Lung (tissue), 12 donors: ENCODE results near the gene EPB41L3. TPM values are rescaled to one million over a fixed set of nuclear protein-coding genes. Genes with fewer than 3 reads are reported as not detected.

Experiments used
- ATAC-seq: fragments of 200-7000 bp; cut with Tn5 transposase; one replicate; pipeline ENCODE4 v1.9.1; 2020; ENCODE audit warnings: moderate number of reproducible peaks; ENCODE audit not compliant: insufficient read depth, low FRiP score
- DNase-seq, 3 donors: peaks; one replicate each; pipeline ENCODE4 v3.0.0-alpha.2; 2013 to 2017
- H3K27ac ChIP-seq, 2 donors: one replicate each; pipeline ENCODE4 v1.5.1; 2013; ENCODE audit warnings: mild to moderate bottlenecking in 2 of 2, moderate library complexity in 2 of 2, control low read depth in 1 of 2, inconsistent platforms in 1 of 2, low read depth in 1 of 2, low read length in 1 of 2
- H3K27me3 ChIP-seq, 3 donors: one replicate each; pipeline ENCODE4 v1.5.1; 2013; ENCODE audit warnings: low read length in 2 of 3; ENCODE audit not compliant: control insufficient read depth in 3 of 3, insufficient read depth in 3 of 3
- H3K36me3 ChIP-seq, 4 donors: one replicate each; pipeline ENCODE4 v1.5.1; 2013; ENCODE audit warnings: low read length in 4 of 4, mild to moderate bottlenecking in 1 of 4, moderate library complexity in 1 of 4; ENCODE audit not compliant: control insufficient read depth in 4 of 4, insufficient read depth in 4 of 4
- H3K4me1 ChIP-seq, 5 donors: one replicate each; pipeline ENCODE4 v1.5.1; 2013; ENCODE audit warnings: low read length in 5 of 5, mild to moderate bottlenecking in 2 of 5, moderate library complexity in 1 of 5; ENCODE audit not compliant: control insufficient read depth in 5 of 5, insufficient read depth in 5 of 5
- H3K4me3 ChIP-seq: one replicate; pipeline ENCODE4 v1.5.1; 2013; ENCODE audit warnings: mild to moderate bottlenecking, control low read depth, moderate library complexity
- H3K9ac ChIP-seq, 2 donors: one replicate each; pipeline ENCODE4 v1.5.1; 2013; ENCODE audit warnings: low read length in 2 of 2, control low read depth in 1 of 2; ENCODE audit not compliant: insufficient read depth in 1 of 2
- H3K9me3 ChIP-seq, 4 donors: one replicate each; pipeline ENCODE4 v1.5.1; 2013; ENCODE audit warnings: low read length in 3 of 4, mild to moderate bottlenecking in 1 of 4, moderate library complexity in 1 of 4; ENCODE audit not compliant: control insufficient read depth in 4 of 4, insufficient read depth in 3 of 4
- WGBS, 2 donors: extraction: QIAGEN DNeasy Blood & Tissue Kit; methylation state at CpG; one replicate each; pipeline ENCODE4 v1.1.7; 2013; 5-methylcytosine and 5-hydroxymethylcytosine counted together
- polyA plus RNA-seq, 2 donors: library from polyadenylated mRNA; stranded (reverse); fragments of 200-250 nt; gene quantifications; one replicate each; pipeline ENCODE4 v1.2.1, GENCODE V29; 2013
- total RNA-seq, 2 donors: library from RNA; depleted of rRNA in 1 of 2; stranded (reverse); fragments of >200 nt in 1 of 2; gene quantifications; one replicate each; pipeline ENCODE4 v1.2.1, GENCODE V29; 2014 to 2021
- TF ChIP-seq, protein P1 (sequence below): IDR thresholded peaks from 2 replicates; pipeline ENCODE4 v1.5.1; 2012; ENCODE audit warnings: mild to moderate bottlenecking; ENCODE audit errors: control extremely low read depth, extremely low read depth
- donor health status: control.
- donor health status: control.
- donor health status: Bipolar disorder and iron deficiency.
- donor health status: healthy.
- donor health status: DM: yes; HTN: yes; CAD: no.

The EPB41L3 gene
- total and polyA plus RNA-seq, 4 donors: 19.0 to 64.0 (median 39.9) TPM

DNA sequence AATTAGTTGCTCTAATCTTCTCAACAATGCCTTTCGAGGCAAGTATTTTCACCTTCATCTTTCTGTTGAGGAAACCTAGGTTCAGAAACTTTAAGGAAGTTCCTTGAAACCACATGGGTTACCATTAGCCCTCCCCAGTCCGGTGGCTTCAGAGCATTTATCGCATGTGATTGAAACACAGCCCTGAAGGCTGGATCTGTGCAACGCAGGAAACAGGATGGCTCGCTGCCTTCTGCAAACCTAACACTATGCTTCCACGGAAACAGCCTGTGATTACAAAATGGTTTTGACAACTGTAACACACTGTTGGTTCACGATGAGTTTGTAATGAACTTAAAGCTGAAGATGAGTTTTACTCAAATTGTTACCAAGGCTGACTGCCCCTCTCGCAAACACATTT is 68.5 kb downstream of the EPB41L3 start:
- peaks cover 0 to 2% (median 0%) of the 10 kb centered on the region in 4 donors for H3K9me3 ChIP-seq
- no peak overlapping the region for H3K4me3 ChIP-seq
- H3K27me3 ChIP-seq: no peaks in the 10 kb centered on the region
- TF ChIP-seq, protein P1, sequence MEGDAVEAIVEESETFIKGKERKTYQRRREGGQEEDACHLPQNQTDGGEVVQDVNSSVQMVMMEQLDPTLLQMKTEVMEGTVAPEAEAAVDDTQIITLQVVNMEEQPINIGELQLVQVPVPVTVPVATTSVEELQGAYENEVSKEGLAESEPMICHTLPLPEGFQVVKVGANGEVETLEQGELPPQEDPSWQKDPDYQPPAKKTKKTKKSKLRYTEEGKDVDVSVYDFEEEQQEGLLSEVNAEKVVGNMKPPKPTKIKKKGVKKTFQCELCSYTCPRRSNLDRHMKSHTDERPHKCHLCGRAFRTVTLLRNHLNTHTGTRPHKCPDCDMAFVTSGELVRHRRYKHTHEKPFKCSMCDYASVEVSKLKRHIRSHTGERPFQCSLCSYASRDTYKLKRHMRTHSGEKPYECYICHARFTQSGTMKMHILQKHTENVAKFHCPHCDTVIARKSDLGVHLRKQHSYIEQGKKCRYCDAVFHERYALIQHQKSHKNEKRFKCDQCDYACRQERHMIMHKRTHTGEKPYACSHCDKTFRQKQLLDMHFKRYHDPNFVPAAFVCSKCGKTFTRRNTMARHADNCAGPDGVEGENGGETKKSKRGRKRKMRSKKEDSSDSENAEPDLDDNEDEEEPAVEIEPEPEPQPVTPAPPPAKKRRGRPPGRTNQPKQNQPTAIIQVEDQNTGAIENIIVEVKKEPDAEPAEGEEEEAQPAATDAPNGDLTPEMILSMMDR: no peak
- no peak for ATAC-seq
- H3K36me3 ChIP-seq: peaks cover 0 to 2% (median 0%) of the 10 kb centered on the region in 4 donors
- peak in 2 of 3 donors; percentile 22 to 61 for DNase-seq
- WGBS, 2 donors: 18 to 35% methylated on average over 8 of the region's 8 CpGs
- H3K4me1 ChIP-seq: no peaks in the 10 kb centered on the region
- no peak overlapping the region for H3K9ac ChIP-seq
- H3K27ac ChIP-seq: no peak overlapping the region

DNA sequence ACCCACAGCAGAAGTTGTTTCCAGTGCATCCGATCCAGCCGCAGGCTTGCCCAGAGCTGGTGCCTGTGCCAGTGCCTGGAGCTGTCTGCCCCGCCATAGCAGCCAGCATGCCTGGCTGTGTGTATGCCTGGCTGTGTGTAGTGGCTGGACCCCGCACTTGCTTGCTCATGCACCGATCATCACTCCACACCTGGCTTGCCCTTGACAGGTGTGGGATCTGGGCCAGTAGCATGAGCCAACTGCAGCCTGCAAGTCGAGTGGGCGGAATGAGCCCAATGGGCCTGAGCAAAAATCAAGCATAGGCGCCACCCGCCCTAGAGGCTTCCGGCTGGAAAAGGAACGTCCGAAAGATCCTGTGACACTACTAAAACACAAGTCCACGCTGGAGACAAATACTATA is 74.5 kb downstream of the EPB41L3 start:
- TF ChIP-seq, protein P1: no peak
- Histone ChIP-seq H3K36me3 (no peaks in the 10 kb centered on the region), H3K9me3 (no peaks in the 10 kb centered on the region), H3K27me3 (no peaks in the 10 kb centered on the region), H3K4me3 (no peak overlapping the region), H3K9ac (no peak overlapping the region), H3K27ac (no peak overlapping the region), H3K4me1 (peaks cover 0 to 1% (median 0%) of the 10 kb centered on the region in 5 donors)
- DNase-seq: no peak
- ATAC-seq: no peak
- WGBS, 2 donors: 94 to 96% methylated on average over 13 of the region's 13 CpGs

DNA sequence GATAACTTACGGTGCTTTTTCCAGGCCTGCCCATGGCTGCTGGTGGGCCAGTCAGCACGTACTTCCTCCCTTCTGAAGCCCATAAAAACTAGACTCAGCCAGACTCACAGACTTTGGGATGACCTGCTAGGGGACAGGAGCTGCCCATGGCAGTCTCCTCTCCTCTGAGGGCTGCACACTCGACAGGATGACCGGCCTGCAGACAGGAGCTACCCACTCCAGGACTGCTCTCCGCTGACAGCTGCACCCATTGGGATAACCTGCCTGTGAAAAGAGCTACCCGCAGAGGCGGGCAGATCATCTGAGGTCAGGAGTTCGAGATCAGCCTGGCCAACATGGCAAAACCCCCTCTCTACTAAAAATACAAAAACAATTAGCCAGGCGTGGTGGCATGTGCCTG is 75.4 kb downstream of the EPB41L3 start:
- Histone ChIP-seq H3K27ac (no peak overlapping the region), H3K27me3 (no peaks in the 10 kb centered on the region), H3K36me3 (no peaks in the 10 kb centered on the region), H3K9me3 (no peaks in the 10 kb centered on the region), H3K4me3 (no peak overlapping the region), H3K9ac (no peak overlapping the region), H3K4me1 (peaks cover 0 to 3% (median 0%) of the 10 kb centered on the region in 5 donors)
- ATAC-seq (no peak), DNase-seq (no peak)
- TF ChIP-seq, protein P1: no peak
- 92% methylated on average over 9 of the region's 9 CpGs for WGBS, 2 donors

DNA sequence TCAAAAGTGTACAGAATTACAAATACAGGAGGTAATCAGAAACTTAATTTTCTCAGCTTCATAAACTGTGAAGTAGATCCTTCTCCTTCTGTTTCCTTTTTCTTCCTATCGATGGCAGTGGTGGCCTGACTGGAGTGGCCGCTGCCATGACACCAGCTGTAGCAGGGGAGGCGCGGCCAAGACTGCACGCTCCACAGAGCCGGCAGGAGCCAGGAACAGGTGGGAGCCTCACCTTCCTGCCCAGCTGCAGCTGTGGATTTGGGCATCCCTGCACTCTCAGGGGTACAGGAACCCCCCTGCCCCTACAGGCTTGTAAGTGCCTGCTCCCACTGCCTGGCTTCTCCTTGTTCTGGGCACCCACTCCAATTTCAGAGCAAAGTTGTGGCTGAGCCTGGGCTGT is 76.1 kb downstream of the EPB41L3 start:
- 75 to 90% methylated on average over 6 of the region's 6 CpGs for WGBS, 2 donors
- no peak for ATAC-seq
- Histone ChIP-seq H3K9me3 (no peaks in the 10 kb centered on the region), H3K27ac (no peak overlapping the region), H3K4me3 (no peak overlapping the region), H3K27me3 (no peaks in the 10 kb centered on the region), H3K9ac (no peak overlapping the region), H3K36me3 (no peaks in the 10 kb centered on the region), H3K4me1 (peaks cover 0 to 6% (median 0%) of the 10 kb centered on the region in 5 donors)
- TF ChIP-seq, protein P1: no peak
- no peak for DNase-seq
